Activated naive CD4-positive, alpha-beta T cell treated with anti-CD3 and anti-CD28 coated beads, Interleukin-2, amount 10 ng/mL, durations not matched to agents 7 days and 5 days (primary cell): ENCODE measurements around the gene PRDM11.

ENCODE experiments used
- CTCF ChIA-PET: fragments of 350-600 bp; sonication (Branson Sonifier 250); formaldehyde crosslinking; loops from one replicate; lab custom pipeline; 2021; ENCODE audit warnings: antibody characterized with exemption; lab: Charles Lee
- DNase-seq: peaks from one replicate; pipeline ENCODE4 v3.0.0-alpha.2; 2020
- H3K27ac Mint-ChIP-seq: one replicate; pipeline ENCODE4 v1.8.0; 2021; ENCODE audit warnings: mild to moderate bottlenecking, moderate library complexity, mixed read lengths
- H3K27me3 Mint-ChIP-seq: one replicate; pipeline ENCODE4 v1.8.0; 2021; ENCODE audit warnings: mild to moderate bottlenecking, mixed read lengths
- H3K36me3 Mint-ChIP-seq: one replicate; pipeline ENCODE4 v1.8.0; 2021; ENCODE audit warnings: mixed read lengths
- H3K4me1 Mint-ChIP-seq: one replicate; pipeline ENCODE4 v1.8.0; 2021; ENCODE audit warnings: mixed read lengths
- H3K4me3 Mint-ChIP-seq: one replicate; pipeline ENCODE4 v1.8.0; 2021; ENCODE audit warnings: mild to moderate bottlenecking, moderate library complexity, mixed read lengths
- H3K9me3 Mint-ChIP-seq: one replicate; pipeline ENCODE4 v1.8.0; 2021; ENCODE audit warnings: mixed read lengths

PRDM11 gene

DNA sequence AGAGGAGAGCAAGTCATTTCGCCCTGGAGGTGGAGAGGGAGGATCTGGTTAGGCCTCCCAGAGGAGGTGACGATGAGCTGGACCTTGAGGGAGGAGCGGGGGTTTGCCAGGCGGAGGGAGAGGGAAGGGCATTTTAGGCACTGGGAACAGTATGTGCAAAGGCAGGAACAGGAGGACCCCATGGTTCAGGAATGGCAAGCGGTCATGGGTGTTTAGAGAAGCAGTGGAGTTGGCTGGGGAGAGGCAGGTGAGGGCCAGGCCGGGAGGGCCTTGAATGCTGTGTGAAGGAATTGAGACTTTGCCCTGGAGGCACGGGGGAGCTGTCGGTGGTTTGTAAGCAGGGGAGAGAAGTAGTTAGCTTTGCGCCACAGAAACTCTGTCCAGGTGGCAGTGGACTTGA lies 10.3 kb downstream of the PRDM11 start:
- Mint-ChIP-seq H3K4me1 (no peaks in the 10 kb centered on the region), H3K36me3 (no peaks in the 10 kb centered on the region), H3K27ac (no peak overlapping the region), H3K27me3 (no peaks in the 10 kb centered on the region), H3K9me3 (no peaks in the 10 kb centered on the region), H3K4me3 (no peak overlapping the region)
- no peak for DNase-seq
- CTCF ChIA-PET, result no interaction called here

DNA sequence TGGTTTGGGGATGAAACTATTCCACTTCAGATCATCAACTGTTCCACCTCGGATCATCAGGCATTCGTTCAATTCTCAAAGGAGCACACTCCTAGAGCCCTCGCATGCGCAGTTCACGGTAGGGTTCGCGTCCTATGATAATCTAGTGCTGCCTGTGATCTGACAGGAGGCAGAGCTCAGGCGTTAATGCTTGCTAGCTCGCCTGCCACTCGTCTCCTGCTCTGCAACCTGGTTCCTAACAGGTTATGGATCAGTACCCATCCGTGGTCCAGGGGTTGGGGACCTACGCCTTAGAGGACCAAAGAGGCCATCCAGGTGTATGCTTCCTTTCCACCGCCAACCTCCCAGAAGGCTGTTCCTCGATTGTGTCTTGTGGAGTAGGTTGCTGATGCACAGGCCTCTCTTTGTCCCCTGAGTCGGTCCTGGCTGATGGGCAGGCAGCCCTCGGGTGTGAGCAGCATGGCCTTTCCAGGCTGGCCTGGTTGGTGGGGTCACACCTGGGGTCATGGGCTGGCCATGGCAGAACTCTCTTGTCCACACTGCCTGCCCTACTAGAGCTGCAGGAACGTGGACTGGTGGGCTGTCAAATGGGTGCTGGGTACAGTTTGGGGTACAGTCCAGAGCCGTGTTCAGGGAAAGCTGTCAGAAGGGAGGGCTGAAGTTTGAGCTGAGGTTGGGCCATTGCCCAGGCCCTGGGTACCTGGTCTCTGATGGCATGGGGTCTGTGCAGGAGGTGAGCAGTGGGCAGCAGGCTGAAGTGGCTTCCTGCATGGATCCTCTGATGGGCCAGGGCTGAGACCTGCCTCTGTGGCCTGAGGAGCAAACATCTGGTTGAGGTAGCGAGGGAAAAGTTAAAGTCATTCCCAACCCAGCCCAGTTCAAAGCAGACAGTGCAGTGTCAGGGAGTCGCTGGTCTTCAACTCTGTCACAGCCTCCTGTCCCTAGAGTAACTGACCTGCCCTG lies 11.1 kb downstream of the PRDM11 start:
- Mint-ChIP-seq H3K9me3 (no peaks in the 10 kb centered on the region), H3K27me3 (no peaks in the 10 kb centered on the region), H3K4me1 (no peaks in the 10 kb centered on the region), H3K36me3 (no peaks in the 10 kb centered on the region), H3K27ac (no peak overlapping the region), H3K4me3 (no peak overlapping the region)
- no peak for DNase-seq
- CTCF ChIA-PET, result no interaction called here

DNA sequence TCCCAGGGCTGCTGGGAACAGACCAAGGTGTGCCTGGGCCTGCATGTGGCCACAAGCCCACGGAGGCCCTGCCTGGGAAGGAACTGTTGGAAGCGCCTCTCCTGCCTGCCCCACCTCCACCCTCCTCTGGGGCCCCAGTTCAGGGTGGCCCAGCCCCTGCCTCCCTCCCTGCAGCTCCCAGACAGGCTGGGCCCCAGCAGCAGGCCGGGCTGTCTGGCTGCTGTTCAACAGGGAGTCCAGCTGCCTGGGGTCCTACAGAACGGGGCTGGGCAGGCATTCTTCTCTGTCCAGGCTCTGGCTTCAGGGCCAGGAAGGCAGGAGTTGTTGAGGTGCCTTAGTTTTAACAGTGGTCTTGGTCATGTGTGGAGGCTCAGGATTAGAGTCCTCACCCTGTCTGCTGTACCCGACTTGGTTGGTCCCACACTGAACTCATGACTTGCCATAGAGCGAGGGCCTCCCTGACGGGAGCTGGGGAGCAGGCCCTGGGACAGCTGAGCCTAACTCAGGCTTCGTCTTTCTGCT lies 11.8 kb downstream of the PRDM11 start:
- Mint-ChIP-seq H3K27me3 (no peaks in the 10 kb centered on the region), H3K4me1 (no peaks in the 10 kb centered on the region), H3K9me3 (no peaks in the 10 kb centered on the region), H3K36me3 (no peaks in the 10 kb centered on the region), H3K4me3 (no peak overlapping the region), H3K27ac (no peak overlapping the region)
- DNase-seq, result no peak
- CTCF ChIA-PET, result no interaction called here

GRCh38 chr11:45158891-45159605 lies 12.6 kb downstream of the PRDM11 start:
- Mint-ChIP-seq H3K27me3 (no peaks in the 10 kb centered on the region), H3K36me3 (no peaks in the 10 kb centered on the region), H3K4me3 (no peak overlapping the region), H3K27ac (no peak overlapping the region), H3K9me3 (no peaks in the 10 kb centered on the region), H3K4me1 (no peaks in the 10 kb centered on the region)
- peak; percentile 5 for DNase-seq
- CTCF ChIA-PET, result no interaction called here

- Mint-ChIP-seq H3K9me3 (no peaks in the 10 kb centered on the region), H3K36me3 (no peaks in the 10 kb centered on the region), H3K4me3 (no peak overlapping the region), H3K27me3 (no peaks in the 10 kb centered on the region), H3K4me1 (no peaks in the 10 kb centered on the region), H3K27ac (no peak overlapping the region)
- CTCF ChIA-PET, result no interaction called here
- peak; percentile 1 for DNase-seq
These were observed 13.4 kb downstream of the PRDM11 start for GRCh38 chr11:45159781-45160365.

DNA sequence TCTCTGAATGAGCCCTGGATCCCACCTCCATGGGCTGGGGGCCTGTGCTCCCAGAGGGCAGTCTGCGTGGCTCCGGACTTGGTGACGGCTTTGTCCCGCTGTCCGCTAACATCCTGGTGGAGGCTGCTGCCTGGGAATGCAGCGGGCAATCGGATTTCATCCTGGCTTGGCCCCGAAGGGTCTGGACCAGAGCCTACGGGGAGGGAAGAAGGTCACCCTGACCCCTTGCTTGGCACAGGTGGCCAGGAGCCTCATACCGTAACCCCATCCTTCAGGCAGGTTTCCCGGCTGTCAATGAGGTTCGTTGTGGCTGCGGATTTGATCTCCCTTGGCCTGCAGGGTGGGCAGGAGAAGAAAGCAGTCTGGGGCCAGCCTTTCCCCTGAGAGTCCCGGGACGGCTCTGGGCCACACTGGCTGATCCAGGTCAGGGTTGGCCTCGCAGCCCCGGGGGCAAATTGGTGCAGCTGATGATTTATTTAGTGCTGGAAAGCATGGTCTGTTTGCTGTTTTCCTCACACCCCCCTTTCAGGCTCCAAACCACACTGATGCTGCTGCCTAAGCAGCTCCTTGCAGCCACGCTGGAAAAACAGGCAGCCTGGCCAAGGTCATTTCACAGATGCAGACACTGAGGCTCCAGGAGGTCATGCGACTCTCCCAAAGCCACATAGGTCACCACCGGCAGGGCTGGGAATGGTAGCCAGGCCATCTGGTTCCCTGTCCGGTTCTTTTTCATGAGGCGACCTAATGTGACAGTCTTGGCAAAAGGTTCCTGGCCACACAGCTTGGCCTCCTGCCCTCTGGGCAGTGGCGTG lies 15.0 kb downstream of the PRDM11 start:
- CTCF ChIA-PET, result interaction anchor here (0.5 kb wide), 1 partner anchor 383 kb away, joined by 3 read pairs; no protein-coding TSS in a partner anchor
- Mint-ChIP-seq H3K27me3 (no peaks in the 10 kb centered on the region), H3K4me1 (no peaks in the 10 kb centered on the region)

GRCh38 chr11:45162064-45162375 lies 15.6 kb downstream of the PRDM11 start:
- Mint-ChIP-seq H3K4me1 (no peaks in the 10 kb centered on the region), H3K27me3 (no peaks in the 10 kb centered on the region), H3K9me3 (no peaks in the 10 kb centered on the region), H3K36me3 (no peaks in the 10 kb centered on the region), H3K27ac (no peak overlapping the region), H3K4me3 (no peak overlapping the region)
- CTCF ChIA-PET, result no interaction called here
- DNase-seq, result no peak

More for the DNA sequence above, 15.0 kb downstream of the PRDM11 start:
- no peaks in the 10 kb centered on the region for H3K36me3 Mint-ChIP-seq
- no peak for DNase-seq
- no peak overlapping the region for H3K27ac Mint-ChIP-seq
- H3K9me3 Mint-ChIP-seq, result no peaks in the 10 kb centered on the region
- H3K4me3 Mint-ChIP-seq, result no peak overlapping the region

DNA sequence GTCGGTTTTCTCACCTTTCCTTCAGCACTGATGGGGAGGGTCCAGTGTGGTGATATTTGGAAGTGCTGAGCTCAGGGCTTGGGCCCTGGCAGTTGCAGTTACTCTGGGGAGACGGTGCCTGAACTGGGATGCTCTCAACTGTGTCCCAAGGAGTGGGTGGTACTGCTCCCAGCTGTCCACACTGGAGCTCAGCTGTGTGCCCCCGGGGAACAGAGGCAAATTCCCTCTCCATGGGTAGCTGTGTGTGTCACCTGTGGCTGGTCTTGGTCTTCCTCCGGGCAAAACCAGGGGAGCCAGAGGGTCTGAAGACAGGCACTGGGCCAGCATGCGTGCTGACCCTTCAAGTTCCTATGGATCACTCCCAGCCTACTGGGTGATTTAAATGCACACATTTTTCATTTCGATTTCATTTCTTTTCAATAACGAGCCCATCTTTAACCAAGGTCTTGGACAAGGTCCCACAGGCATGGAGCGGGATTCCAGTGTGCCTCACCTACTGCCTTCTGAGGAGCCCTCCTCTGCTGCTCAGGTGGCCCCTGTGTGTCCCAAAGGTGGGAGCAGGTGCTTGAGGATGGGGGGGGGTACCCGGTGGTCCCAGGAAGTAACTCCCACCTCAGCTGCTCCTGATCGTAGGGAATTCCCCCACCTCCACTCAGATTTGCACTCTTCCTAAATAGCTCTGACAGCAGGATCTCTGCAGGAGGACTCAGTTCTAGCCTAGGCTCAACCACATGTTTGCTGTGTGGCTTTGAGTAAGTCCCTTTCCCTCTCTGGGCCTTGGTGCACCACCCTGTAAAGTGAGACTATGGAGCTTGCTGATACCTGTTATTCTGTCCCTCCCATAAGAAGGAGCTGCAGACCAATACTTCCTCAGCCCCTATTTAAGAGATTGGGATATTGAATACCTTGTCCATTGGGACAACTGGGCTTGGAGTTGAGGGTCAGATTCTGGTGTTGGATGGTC lies 16.8 kb downstream of the PRDM11 start:
- no peaks in the 10 kb centered on the region for H3K9me3 Mint-ChIP-seq
- CTCF ChIA-PET, result no interaction called here
- no peaks in the 10 kb centered on the region for H3K27me3 Mint-ChIP-seq
- no peak overlapping the region for H3K4me3 Mint-ChIP-seq
- H3K4me1 Mint-ChIP-seq, result no peaks in the 10 kb centered on the region
- no peak overlapping the region for H3K27ac Mint-ChIP-seq
- no peak for DNase-seq
- no peaks in the 10 kb centered on the region for H3K36me3 Mint-ChIP-seq

- no peaks in the 10 kb centered on the region for H3K9me3 Mint-ChIP-seq
- no peaks in the 10 kb centered on the region for H3K27me3 Mint-ChIP-seq
- CTCF ChIA-PET, result no interaction called here
- H3K4me3 Mint-ChIP-seq, result no peak overlapping the region
- no peaks in the 10 kb centered on the region for H3K4me1 Mint-ChIP-seq
- DNase-seq, result no peak
- H3K27ac Mint-ChIP-seq, result no peak overlapping the region
- H3K36me3 Mint-ChIP-seq, result no peaks in the 10 kb centered on the region
These were observed 17.6 kb downstream of the PRDM11 start for GRCh38 chr11:45163956-45164575.

- no peak overlapping the region for H3K4me3 Mint-ChIP-seq
- CTCF ChIA-PET, result interaction anchor here (1.2 kb wide), 1 partner anchor 16 kb away, joined by 3 read pairs; no protein-coding TSS in a partner anchor
- no peak for DNase-seq
- H3K36me3 Mint-ChIP-seq, result no peaks in the 10 kb centered on the region
- no peaks in the 10 kb centered on the region for H3K4me1 Mint-ChIP-seq
- H3K27ac Mint-ChIP-seq, result no peak overlapping the region
- H3K9me3 Mint-ChIP-seq, result no peaks in the 10 kb centered on the region
- H3K27me3 Mint-ChIP-seq, result peaks cover under 1% of the 10 kb centered on the region
These were observed 18.9 kb downstream of the PRDM11 start for GRCh38 chr11:45165386-45165785.

DNA sequence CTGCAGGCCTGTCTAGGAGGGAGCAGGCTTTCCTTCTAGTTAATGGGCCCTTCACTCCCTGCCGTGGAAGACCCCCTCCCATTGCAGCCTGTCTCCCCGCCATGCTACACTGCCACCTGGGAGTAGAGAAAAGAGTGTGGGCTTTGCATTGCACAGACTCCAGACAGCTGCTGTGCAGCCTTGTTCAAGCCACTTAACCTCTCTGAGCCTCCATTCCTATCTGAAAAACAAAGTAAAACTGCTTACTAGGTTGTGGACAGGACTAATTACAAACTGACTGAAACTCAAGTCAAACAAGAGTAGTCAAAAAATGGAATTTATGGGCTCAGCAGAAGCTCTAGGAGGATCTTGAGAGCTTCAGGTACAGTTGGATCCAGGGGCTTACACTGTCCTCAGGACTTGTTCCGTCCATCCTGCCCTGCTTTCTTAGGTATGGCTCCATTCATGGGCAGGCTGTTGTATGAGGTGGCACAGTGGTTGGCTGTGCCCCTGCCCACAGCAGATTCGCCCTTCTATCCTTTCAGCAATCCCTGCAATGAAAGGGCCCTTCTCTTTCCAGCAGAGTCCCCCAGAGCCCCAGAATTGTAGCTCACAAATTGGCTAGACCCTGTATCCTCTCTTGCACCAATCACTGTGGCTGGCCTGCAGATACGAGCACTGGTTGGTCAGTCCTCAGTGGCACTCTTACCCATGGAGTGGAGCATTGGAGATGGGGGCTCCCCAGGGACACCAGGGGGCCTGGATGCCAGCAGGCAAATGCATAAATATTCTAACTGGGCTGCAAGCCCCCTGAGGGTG lies 19.6 kb downstream of the PRDM11 start:
- CTCF ChIA-PET, result interaction anchor here (1.2 kb wide), 1 partner anchor 17 kb away, joined by 3 read pairs; no protein-coding TSS in a partner anchor
- peaks cover 5% of the 10 kb centered on the region for H3K27me3 Mint-ChIP-seq
- DNase-seq, result no peak
- H3K4me1 Mint-ChIP-seq, result no peaks in the 10 kb centered on the region
- H3K9me3 Mint-ChIP-seq, result no peaks in the 10 kb centered on the region
- no peak overlapping the region for H3K4me3 Mint-ChIP-seq
- H3K36me3 Mint-ChIP-seq, result no peaks in the 10 kb centered on the region
- no peak overlapping the region for H3K27ac Mint-ChIP-seq

DNA sequence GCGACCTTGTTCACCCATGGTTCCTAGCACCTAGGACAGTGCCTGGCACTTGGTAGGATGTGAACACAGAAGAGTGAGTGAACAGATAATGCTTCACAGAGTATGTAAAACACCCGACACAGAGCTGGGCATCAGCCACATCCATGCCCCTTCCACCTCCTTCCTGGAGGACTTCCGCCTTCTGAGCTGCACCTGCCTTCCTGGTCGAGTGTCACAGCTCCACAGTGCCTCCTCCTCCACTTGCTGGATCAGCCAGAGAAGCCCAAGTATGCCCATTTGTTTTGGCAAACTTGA lies 20.1 kb downstream of the PRDM11 start:
- no peak overlapping the region for H3K27ac Mint-ChIP-seq
- peaks cover 5% of the 10 kb centered on the region for H3K27me3 Mint-ChIP-seq

More for the DNA sequence above, 20.1 kb downstream of the PRDM11 start:
- H3K9me3 Mint-ChIP-seq, result no peaks in the 10 kb centered on the region
- H3K36me3 Mint-ChIP-seq, result no peaks in the 10 kb centered on the region
- no peak overlapping the region for H3K4me3 Mint-ChIP-seq
- CTCF ChIA-PET, result no interaction called here
- DNase-seq, result no peak
- H3K4me1 Mint-ChIP-seq, result no peaks in the 10 kb centered on the region
